Measurements from ENCODE around the gene FOXI1.

DNA sequence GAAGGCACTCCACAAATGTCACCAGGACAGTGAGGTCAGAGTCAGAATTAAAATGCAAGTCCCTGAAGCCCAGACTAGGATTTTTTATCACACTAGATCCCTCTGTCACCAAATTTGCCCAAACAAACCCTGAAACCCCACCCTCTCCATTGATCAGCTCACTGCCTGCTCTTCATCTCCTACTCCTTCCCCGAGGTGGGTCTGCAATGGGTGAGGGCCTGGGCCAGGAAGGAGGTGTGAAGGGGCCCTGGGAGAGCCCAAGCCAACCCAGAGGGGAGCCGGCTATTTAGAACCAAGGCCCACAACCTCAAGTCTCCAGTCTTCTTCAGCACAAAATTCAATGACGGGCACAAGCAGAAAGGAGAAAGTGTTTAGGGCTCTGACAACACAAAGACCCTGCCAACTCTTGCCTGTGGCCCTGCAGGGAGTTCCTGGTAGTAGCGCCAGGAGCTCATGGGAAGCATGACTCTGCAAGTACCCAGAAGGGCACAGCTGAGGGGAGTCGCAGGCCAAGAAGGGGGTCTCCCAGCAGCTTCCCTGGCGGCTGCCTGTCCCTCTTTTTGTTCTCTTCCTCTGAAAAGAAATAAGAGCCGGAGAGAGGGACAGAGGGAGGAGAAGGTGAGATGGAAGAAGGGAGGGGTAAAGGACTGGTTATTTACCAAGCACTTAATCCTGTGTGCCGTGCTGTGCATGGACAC is 5.5 kb downstream of the FOXI1 start:
- TF ChIP-seq EZH2 (IDR thresholded peaks at IDR 0.05; ENCODE audit: insufficient read depth, poor library complexity, severe bottlenecking) (no peak), EZH2phosphoT487 (IDR thresholded peaks at IDR 0.05; ENCODE audit: insufficient read depth, low read depth) (no peak)
